ENCODE measurements around the gene GPHB5. TPM values are rescaled to one million over a fixed set of nuclear protein-coding genes. Genes with fewer than 3 reads are reported as not detected.

The GPHB5 gene
- total RNA-seq, 1 donor from 2014 or later, result not detected

GRCh38 chr14:63267171-63267570 lies 51.6 kb downstream of the GPHB5 start:
- Histone ChIP-seq H3K4me3 (ENCODE audit: low read length in 3 of 3) (no peak overlapping the region), H3K27ac (ENCODE audit: low read depth, low read length) (no peak overlapping the region), H3K9me3 (ENCODE audit: control insufficient read depth in 3 of 3, low read length in 3 of 3) (no peaks in the 10 kb centered on the region), H3K9ac (ENCODE audit: low read depth in 1 of 3, low read length in 3 of 3) (no peak overlapping the region), H3K27me3 (ENCODE audit: control insufficient read depth in 3 of 3, insufficient read depth in 3 of 3, low read length in 3 of 3) (no peaks in the 10 kb centered on the region), H3K4me1 (ENCODE audit: control insufficient read depth in 3 of 3, insufficient read depth in 3 of 3, low read length in 3 of 3) (peaks cover 0 to 4% (median 4%) of the 10 kb centered on the region in 3 donors), H3K36me3 (ENCODE audit: control insufficient read depth in 3 of 3, insufficient read depth in 3 of 3, low read length in 3 of 3) (no peaks in the 10 kb centered on the region)

DNA sequence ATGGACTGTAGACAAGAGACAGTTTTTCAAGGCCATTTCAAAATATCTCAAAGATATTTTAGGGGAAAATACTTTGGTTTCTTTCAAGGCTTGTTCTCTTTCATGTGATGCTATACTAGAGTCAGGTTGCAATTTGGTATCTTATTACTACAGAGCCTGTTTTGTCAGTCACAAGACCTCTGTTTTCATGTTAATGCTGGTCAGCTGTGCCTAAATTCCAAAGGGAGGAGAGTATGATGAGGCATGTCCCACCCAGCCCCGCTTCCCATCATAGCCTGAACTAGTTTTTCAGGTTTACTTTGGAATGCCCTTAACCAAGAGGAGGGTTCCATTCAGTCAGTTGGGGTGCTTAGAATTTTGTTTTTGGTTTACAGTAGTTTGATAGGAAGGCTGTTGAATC lies 52.6 kb downstream of the GPHB5 start:
- Histone ChIP-seq H3K36me3 (ENCODE audit: control insufficient read depth in 3 of 3, insufficient read depth in 3 of 3, low read length in 3 of 3) (no peaks in the 10 kb centered on the region), H3K9ac (ENCODE audit: low read depth in 1 of 3, low read length in 3 of 3) (no peak overlapping the region), H3K27ac (ENCODE audit: low read depth, low read length) (no peak overlapping the region), H3K4me1 (ENCODE audit: control insufficient read depth in 3 of 3, insufficient read depth in 3 of 3, low read length in 3 of 3) (peaks cover 0 to 4% (median 4%) of the 10 kb centered on the region in 3 donors), H3K9me3 (ENCODE audit: control insufficient read depth in 3 of 3, low read length in 3 of 3) (no peaks in the 10 kb centered on the region), H3K27me3 (ENCODE audit: control insufficient read depth in 3 of 3, insufficient read depth in 3 of 3, low read length in 3 of 3) (no peaks in the 10 kb centered on the region), H3K4me3 (ENCODE audit: low read length in 3 of 3) (no peak overlapping the region)

Other genes with a start within 250 kb of the GPHB5 start
- gene RHOJ, start 114.5 kb downstream of the GPHB5 start, total RNA-seq, result 7.3 TPM
- 11.0 TPM for gene PPP2R5E, start 224.4 kb upstream of the GPHB5 start, total RNA-seq

Data from skeletal muscle tissue (tissue), 4 donors.